ENCODE measurements around the gene TUBGCP2. TPM values are rescaled to one million over a fixed set of nuclear protein-coding genes. Genes with fewer than 3 reads are reported as not detected.
A peak's percentile ranks its signal among the peaks of the same experiment; 100 is the strongest.

The TUBGCP2 gene
- total and polyA plus RNA-seq, 2 of the 13 experiments (the other 11 are each of a cell fraction or from before 2014, with no cell fraction given), result 21.3 to 34.5 TPM

DNA sequence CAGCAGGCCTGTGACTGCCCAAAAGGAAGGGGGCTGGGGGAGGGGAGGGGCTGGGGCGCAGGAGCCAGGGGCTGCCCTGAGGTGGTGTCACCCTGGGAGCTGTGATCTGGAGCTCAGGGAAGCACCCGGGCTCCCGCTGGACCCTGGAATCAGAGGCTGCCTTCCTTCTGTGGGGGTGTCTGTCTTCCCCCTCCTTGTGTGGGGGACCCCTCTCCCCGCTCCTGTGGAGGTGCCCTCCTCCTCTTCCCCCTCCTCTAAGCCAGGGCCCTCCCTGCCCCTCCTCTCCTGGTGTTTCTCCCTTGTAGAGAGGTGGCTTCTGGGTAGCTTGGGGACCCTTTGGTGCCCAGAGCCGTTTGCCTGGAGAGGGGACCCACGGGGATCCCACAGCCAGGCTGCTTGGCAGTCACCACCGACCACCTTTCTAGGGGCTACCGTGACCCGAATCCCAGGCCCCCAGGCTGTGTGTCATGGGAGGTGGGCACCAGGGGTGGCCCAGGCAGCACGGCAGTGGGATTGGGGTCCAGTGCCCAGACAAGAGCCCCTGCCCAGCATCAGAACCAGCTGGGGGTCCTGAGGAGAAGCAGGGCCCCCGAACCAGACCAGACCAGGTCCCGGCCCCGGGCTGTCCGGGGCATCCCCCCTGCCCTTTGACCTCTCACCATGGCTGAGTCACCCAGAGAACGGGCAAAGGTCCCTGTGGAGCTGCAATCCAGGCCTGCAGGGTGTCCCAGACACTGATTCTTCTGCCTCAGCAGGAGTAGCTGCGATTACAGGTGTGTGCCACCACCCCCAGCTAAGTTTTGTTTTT, 39.2 kb upstream of the TUBGCP2 start (continued):
- TF ChIP-seq, protein P1, sequence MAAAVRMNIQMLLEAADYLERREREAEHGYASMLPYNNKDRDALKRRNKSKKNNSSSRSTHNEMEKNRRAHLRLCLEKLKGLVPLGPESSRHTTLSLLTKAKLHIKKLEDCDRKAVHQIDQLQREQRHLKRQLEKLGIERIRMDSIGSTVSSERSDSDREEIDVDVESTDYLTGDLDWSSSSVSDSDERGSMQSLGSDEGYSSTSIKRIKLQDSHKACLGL (CRISPR knock-in tag; IDR thresholded peaks at IDR 0.05), result peak; percentile 46; the same call in 1 of the 2 replicates
- no peak for TF ChIP-seq SOX13 (IDR thresholded peaks at IDR 0.05)
- TF ChIP-seq SOX13 (CRISPR knock-in tag; conservative IDR thresholded peaks at IDR 0.05 in 1 of 2, IDR thresholded peaks at IDR 0.05 in 1 of 2), result peak in 1 of 2 experiments; percentile 17; a peak in 1 of 4 replicates
- peak; percentile 15; the same call in 1 of the 2 replicates for TF ChIP-seq SOX5 (CRISPR knock-in tag; IDR thresholded peaks at IDR 0.05; ENCODE audit: borderline replicate concordance)
- TF ChIP-seq BRCA1 (CRISPR knock-in tag; IDR thresholded peaks at IDR 0.05), result no peak
- TF ChIP-seq, protein P2, sequence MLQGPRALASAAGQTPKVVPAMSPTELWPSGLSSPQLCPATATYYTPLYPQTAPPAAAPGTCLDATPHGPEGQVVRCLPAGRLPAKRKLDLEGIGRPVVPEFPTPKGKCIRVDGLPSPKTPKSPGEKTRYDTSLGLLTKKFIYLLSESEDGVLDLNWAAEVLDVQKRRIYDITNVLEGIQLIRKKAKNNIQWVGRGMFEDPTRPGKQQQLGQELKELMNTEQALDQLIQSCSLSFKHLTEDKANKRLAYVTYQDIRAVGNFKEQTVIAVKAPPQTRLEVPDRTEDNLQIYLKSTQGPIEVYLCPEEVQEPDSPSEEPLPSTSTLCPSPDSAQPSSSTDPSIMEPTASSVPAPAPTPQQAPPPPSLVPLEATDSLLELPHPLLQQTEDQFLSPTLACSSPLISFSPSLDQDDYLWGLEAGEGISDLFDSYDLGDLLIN (CRISPR knock-in tag; IDR thresholded peaks at IDR 0.05; ENCODE audit: borderline replicate concordance), result no peak
- no peak for TF ChIP-seq TMF1 (CRISPR knock-in tag; IDR thresholded peaks at IDR 0.05; ENCODE audit: low read depth)
- TF ChIP-seq ZNF75D (CRISPR knock-in tag; IDR thresholded peaks at IDR 0.05; ENCODE audit: borderline replicate concordance), result no peak
- no peak; the same call in 1 of the 2 replicates for TF ChIP-seq ZNF121 (CRISPR knock-in tag; IDR thresholded peaks at IDR 0.05)
- TF ChIP-seq, protein P3, sequence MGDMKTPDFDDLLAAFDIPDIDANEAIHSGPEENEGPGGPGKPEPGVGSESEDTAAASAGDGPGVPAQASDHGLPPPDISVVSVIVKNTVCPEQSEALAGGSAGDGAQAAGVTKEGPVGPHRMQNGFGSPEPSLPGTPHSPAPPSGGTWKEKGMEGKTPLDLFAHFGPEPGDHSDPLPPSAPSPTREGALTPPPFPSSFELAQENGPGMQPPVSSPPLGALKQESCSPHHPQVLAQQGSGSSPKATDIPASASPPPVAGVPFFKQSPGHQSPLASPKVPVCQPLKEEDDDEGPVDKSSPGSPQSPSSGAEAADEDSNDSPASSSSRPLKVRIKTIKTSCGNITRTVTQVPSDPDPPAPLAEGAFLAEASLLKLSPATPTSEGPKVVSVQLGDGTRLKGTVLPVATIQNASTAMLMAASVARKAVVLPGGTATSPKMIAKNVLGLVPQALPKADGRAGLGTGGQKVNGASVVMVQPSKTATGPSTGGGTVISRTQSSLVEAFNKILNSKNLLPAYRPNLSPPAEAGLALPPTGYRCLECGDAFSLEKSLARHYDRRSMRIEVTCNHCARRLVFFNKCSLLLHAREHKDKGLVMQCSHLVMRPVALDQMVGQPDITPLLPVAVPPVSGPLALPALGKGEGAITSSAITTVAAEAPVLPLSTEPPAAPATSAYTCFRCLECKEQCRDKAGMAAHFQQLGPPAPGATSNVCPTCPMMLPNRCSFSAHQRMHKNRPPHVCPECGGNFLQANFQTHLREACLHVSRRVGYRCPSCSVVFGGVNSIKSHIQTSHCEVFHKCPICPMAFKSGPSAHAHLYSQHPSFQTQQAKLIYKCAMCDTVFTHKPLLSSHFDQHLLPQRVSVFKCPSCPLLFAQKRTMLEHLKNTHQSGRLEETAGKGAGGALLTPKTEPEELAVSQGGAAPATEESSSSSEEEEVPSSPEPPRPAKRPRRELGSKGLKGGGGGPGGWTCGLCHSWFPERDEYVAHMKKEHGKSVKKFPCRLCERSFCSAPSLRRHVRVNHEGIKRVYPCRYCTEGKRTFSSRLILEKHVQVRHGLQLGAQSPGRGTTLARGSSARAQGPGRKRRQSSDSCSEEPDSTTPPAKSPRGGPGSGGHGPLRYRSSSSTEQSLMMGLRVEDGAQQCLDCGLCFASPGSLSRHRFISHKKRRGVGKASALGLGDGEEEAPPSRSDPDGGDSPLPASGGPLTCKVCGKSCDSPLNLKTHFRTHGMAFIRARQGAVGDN (CRISPR knock-in tag; IDR thresholded peaks at IDR 0.05), result peak; percentile 81
- TF ChIP-seq CCDC6 (CRISPR knock-in tag; IDR thresholded peaks at IDR 0.05), result no peak
- TF ChIP-seq, protein P4, sequence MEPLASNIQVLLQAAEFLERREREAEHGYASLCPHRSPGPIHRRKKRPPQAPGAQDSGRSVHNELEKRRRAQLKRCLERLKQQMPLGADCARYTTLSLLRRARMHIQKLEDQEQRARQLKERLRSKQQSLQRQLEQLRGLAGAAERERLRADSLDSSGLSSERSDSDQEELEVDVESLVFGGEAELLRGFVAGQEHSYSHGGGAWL (CRISPR knock-in tag; IDR thresholded peaks at IDR 0.05), result no peak
- TF ChIP-seq SOX6 (IDR thresholded peaks at IDR 0.05), result no peak
- peak; percentile 37; the same call in 1 of the 2 replicates for TF ChIP-seq SOX6 (CRISPR knock-in tag; IDR thresholded peaks at IDR 0.05)
- TF ChIP-seq HOXA7 (CRISPR knock-in tag; IDR thresholded peaks at IDR 0.05), result no peak
- no peak for TF ChIP-seq SNAPC2 (CRISPR knock-in tag; IDR thresholded peaks at IDR 0.05)
- TF ChIP-seq ZNF781 (CRISPR knock-in tag; IDR thresholded peaks at IDR 0.05; ENCODE audit: borderline replicate concordance, not compliant biosample characterization), result no peak
- no peak for TF ChIP-seq LCORL (IDR thresholded peaks at IDR 0.05)
- TF ChIP-seq LCORL (CRISPR knock-in tag; IDR thresholded peaks at IDR 0.05), result peak; percentile 76; the same call in 1 of the 2 replicates
- TF ChIP-seq ZNF350 (CRISPR knock-in tag; IDR thresholded peaks at IDR 0.05; ENCODE audit: borderline replicate concordance, low read depth), result peak; percentile 58; the same call in 1 of the 2 replicates
- 0 out of 2 replicates have a peak, but pooled peaks have one; percentile 20 for TF ChIP-seq THAP11 (CRISPR knock-in tag; IDR thresholded peaks at IDR 0.05)
- TF ChIP-seq POLR2G (IDR thresholded peaks at IDR 0.05; ENCODE audit: low read depth, low read length), result peak; percentile 60; the same call in 1 of the 2 replicates
- TF ChIP-seq NKX3-1 (CRISPR knock-in tag; IDR thresholded peaks at IDR 0.05), result no peak
- TF ChIP-seq SALL1 (CRISPR knock-in tag; IDR thresholded peaks at IDR 0.05), result peak; percentile 45; the same call in 1 of the 2 replicates
- no peak for TF ChIP-seq KDM1A (CRISPR knock-in tag; IDR thresholded peaks at IDR 0.05)
